WTC11 (cell line): ENCODE results near the gene MTMR3. TPM values are rescaled to one million over a fixed set of nuclear protein-coding genes. Genes with fewer than 3 reads are reported as not detected.

Experiments
- ATAC-seq: fragments of 200-7000 bp; cut with Tn5 transposase; 2 replicates; pipeline ENCODE4 v1.10.0; 2021; ENCODE audit warnings: mild to moderate bottlenecking, moderate library complexity
- CTCF ChIA-PET: fragments of 300-600 bp; sonication (Branson Sonifier 250); formaldehyde crosslinking; loops from one replicate; lab custom pipeline; 2021; ENCODE audit warnings: antibody characterized with exemption; lab: Charles Lee
- POLR2A ChIA-PET: fragments of 350-600 bp; sonication (Branson Sonifier 250); formaldehyde crosslinking; loops from one replicate; lab custom pipeline; 2021; ENCODE audit warnings: antibody characterized with exemption; lab: Charles Lee
- DNase-seq: peaks from one replicate; pipeline ENCODE4 v3.0.0; 2021; ENCODE audit warnings: low spot score
- H3K27ac Mint-ChIP-seq: 2 replicates; pipeline ENCODE4 v1.8.0; 2021; ENCODE audit warnings: mixed read lengths
- H3K27me3 Mint-ChIP-seq: 2 replicates; pipeline ENCODE4 v1.8.0; 2021; ENCODE audit warnings: low read depth, mild to moderate bottlenecking, moderate library complexity, mixed read lengths
- H3K36me3 Mint-ChIP-seq: 2 replicates; pipeline ENCODE4 v1.8.0; 2021; ENCODE audit warnings: mixed read lengths
- H3K4me1 Mint-ChIP-seq: 2 replicates; pipeline ENCODE4 v1.8.0; 2022; ENCODE audit warnings: mixed read lengths
- H3K4me3 Mint-ChIP-seq: 2 replicates; pipeline ENCODE4 v1.8.0; 2021; ENCODE audit warnings: mild to moderate bottlenecking, moderate library complexity, mixed read lengths
- H3K9me3 Mint-ChIP-seq: 2 replicates; pipeline ENCODE4 v1.8.0; 2021; ENCODE audit warnings: mixed read lengths
- AFF4 ChIP-seq: sonication (generic); formaldehyde crosslinking; IDR thresholded peaks from 2 replicates; pipeline ENCODE4 v1.8.1; 2023; ENCODE audit warnings: mild to moderate bottlenecking, missing genetic modification reagents, borderline replicate concordance
- AR ChIP-seq: fragments of 250-450 bp; sonication (Bioruptor Pico); IDR thresholded peaks from 2 replicates; pipeline ENCODE4 v1.9.0; 2021; ENCODE audit warnings: mild to moderate bottlenecking
- ARID4B ChIP-seq: sonication (generic); formaldehyde crosslinking; IDR thresholded peaks from 2 replicates; pipeline ENCODE4 v1.8.0; 2023; ENCODE audit warnings: missing genetic modification reagents, mild to moderate bottlenecking, borderline replicate concordance
- ATF1 ChIP-seq: sonication (generic); formaldehyde crosslinking; IDR thresholded peaks from 2 replicates; pipeline ENCODE4 v1.8.1; 2023; ENCODE audit warnings: mild to moderate bottlenecking, moderate library complexity, missing genetic modification reagents
- ATF3 ChIP-seq: sonication (generic); formaldehyde crosslinking; conservative IDR thresholded peaks from 2 replicates; pipeline ENCODE4 v1.8.1; 2022; ENCODE audit warnings: mild to moderate bottlenecking, missing genetic modification reagents
- ESRRA ChIP-seq: sonication (generic); formaldehyde crosslinking; IDR thresholded peaks from 2 replicates; pipeline ENCODE4 v1.8.1; 2022; ENCODE audit warnings: mild to moderate bottlenecking, missing genetic modification reagents, borderline replicate concordance
- GABPB1 ChIP-seq: sonication (generic); formaldehyde crosslinking; IDR thresholded peaks from 2 replicates; pipeline ENCODE4 v1.8.1; 2023; ENCODE audit warnings: mild to moderate bottlenecking, missing genetic modification reagents
- HMGXB4 ChIP-seq: sonication (generic); formaldehyde crosslinking; IDR thresholded peaks from 2 replicates; pipeline ENCODE4 v1.8.1; 2023; ENCODE audit warnings: mild to moderate bottlenecking, moderate library complexity, missing genetic modification reagents
- JUN ChIP-seq: sonication (generic); formaldehyde crosslinking; IDR thresholded peaks from 2 replicates; pipeline ENCODE4 v1.8.0; 2023; ENCODE audit warnings: mild to moderate bottlenecking, missing genetic modification reagents
- MXD4 ChIP-seq: fragments of 250-450 bp; sonication (Bioruptor Pico); IDR thresholded peaks from 2 replicates; pipeline ENCODE4 v1.8.0; 2021; ENCODE audit warnings: mild to moderate bottlenecking, moderate library complexity, borderline replicate concordance
- NR3C1 ChIP-seq: sonication (generic); formaldehyde crosslinking; conservative IDR thresholded peaks from 2 replicates; pipeline ENCODE4 v1.8.1; 2023; ENCODE audit warnings: low read depth, mild to moderate bottlenecking, missing genetic modification reagents
- PRDM15 ChIP-seq: sonication (generic); formaldehyde crosslinking; IDR thresholded peaks from 2 replicates; pipeline ENCODE4 v1.8.0; 2022; ENCODE audit warnings: missing genetic modification reagents
- SMAD3 ChIP-seq: sonication (generic); formaldehyde crosslinking; IDR thresholded peaks from 2 replicates; pipeline ENCODE4 v1.8.0; 2022; ENCODE audit warnings: missing genetic modification reagents, mild to moderate bottlenecking, borderline replicate concordance
- ZNF138 ChIP-seq: sonication (generic); formaldehyde crosslinking; conservative IDR thresholded peaks from 2 replicates; pipeline ENCODE4 v1.8.1; 2022; ENCODE audit warnings: mild to moderate bottlenecking, moderate library complexity, missing genetic modification reagents
- ZNF423 ChIP-seq: fragments of 250-450 bp; sonication (Bioruptor Pico); IDR thresholded peaks from 2 replicates; pipeline ENCODE4 v2.1.2; 2022; ENCODE audit warnings: mild to moderate bottlenecking, moderate library complexity
- ZNF532 ChIP-seq: fragments of 250-450 bp; sonication (Bioruptor Pico); IDR thresholded peaks from 2 replicates; pipeline ENCODE4 v1.9.0; 2021; ENCODE audit warnings: mild to moderate bottlenecking, borderline replicate concordance
- total RNA-seq: library from RNA; stranded (reverse); gene quantifications from 3 replicates; pipeline ENCODE4 v1.2.3, GENCODE V29; 2021

MTMR3 gene
- total RNA-seq, 1 experiment from 2014 or later: 19.2 TPM

- ATAC-seq (no peak), DNase-seq (no peak)
- Mint-ChIP-seq H3K4me3 (no peak overlapping the region), H3K9me3 (no peaks in the 10 kb centered on the region), H3K36me3 (no peaks in the 10 kb centered on the region), H3K27me3 (no peaks in the 10 kb centered on the region), H3K4me1 (peaks cover 7% of the 10 kb centered on the region), H3K27ac (0 out of 2 replicates have a peak overlapping the region, but pooled peaks have one; percentile 52)
- ChIA-PET POLR2A (no interaction called here), CTCF (no interaction called here)
- TF ChIP-seq HMGXB4 (no peak), SMAD3 (CRISPR knock-in tag) (no peak), JUN (no peak), PRDM15 (CRISPR knock-in tag) (no peak), ATF3 (CRISPR knock-in tag) (no peak), ZNF532 (no peak), ZNF423 (no peak), ZNF138 (CRISPR knock-in tag) (no peak), NR3C1 (CRISPR knock-in tag) (no peak), MXD4 (CRISPR knock-in tag) (no peak), AR (CRISPR knock-in tag) (no peak), ARID4B (CRISPR knock-in tag) (no peak), AFF4 (CRISPR knock-in tag) (no peak), GABPB1 (no peak), ATF1 (CRISPR knock-in tag) (no peak), ESRRA (CRISPR knock-in tag) (no peak)
Measured at GRCh38 chr22:29972121-29972520, 89.1 kb downstream of the MTMR3 start.
